K562 (cell line): ENCODE data around the gene FJX1. TPM values are rescaled to one million over a fixed set of nuclear protein-coding genes. Genes with fewer than 3 reads are reported as not detected.

Experiments
- E2F5 ChIP-seq: sonication (generic); formaldehyde crosslinking; IDR thresholded peaks from 2 replicates; pipeline ENCODE4 v1.8.0; 2022; ENCODE audit warnings: mild to moderate bottlenecking, missing genetic modification reagents
- ESRRB ChIP-seq: fragments of 250-450 bp; sonication (Bioruptor Pico); IDR thresholded peaks from 2 replicates; pipeline ENCODE4 v1.5.0; 2020; ENCODE audit warnings: mild to moderate bottlenecking, moderate library complexity, borderline replicate concordance
- ETV1 ChIP-seq: fragments of 450-650 bp; conservative IDR thresholded peaks from 2 replicates; pipeline ENCODE4 v1.6.1; 2016; ENCODE audit warnings: missing genetic modification characterization, control low read depth, low read depth, missing compliant biosample characterization
- ETV6 ChIP-seq, 3 experiments: fragments of 150-350 bp in 1 of 3; sonication (generic) in 1 of 3; formaldehyde crosslinking in 1 of 3; IDR thresholded peaks; 2 replicates each; pipeline versions ENCODE4 v1.6.1 to v1.8.0; 2014 to 2022; ENCODE audit warnings: borderline replicate concordance in 2 of 3, low read depth in 2 of 3, antibody characterized with exemption in 1 of 3, low read length in 1 of 3, mild to moderate bottlenecking in 1 of 3, missing genetic modification reagents in 1 of 3
- FOXA3 ChIP-seq, 2 experiments: fragments of 450-650 bp in 1 of 2; sonication (generic) in 1 of 2; formaldehyde crosslinking; IDR thresholded peaks in 1 of 2; conservative IDR thresholded peaks in 1 of 2; 2 replicates each; pipeline versions ENCODE4 v1.4.0 to v1.8.0; 2020 to 2022; ENCODE audit warnings: mild to moderate bottlenecking in 2 of 2, missing genetic modification reagents in 1 of 2
- GABPA ChIP-seq: fragments of 200-800 bp; sonication (Bioruptor generic); conservative IDR thresholded peaks from 2 replicates; pipeline ENCODE4 v1.6.1; 2016; ENCODE audit warnings: low read depth, missing genetic modification characterization, missing compliant biosample characterization
- MITF ChIP-seq: IDR thresholded peaks from 2 replicates; pipeline ENCODE4 v1.6.1; 2014; ENCODE audit warnings: antibody characterized with exemption
- NR2F6 ChIP-seq: fragments of 450-650 bp; formaldehyde crosslinking; IDR thresholded peaks from 2 replicates; pipeline ENCODE4 v1.4.0; 2020; ENCODE audit warnings: mild to moderate bottlenecking
- RNF219 ChIP-seq: fragments of 250-450 bp; sonication (Bioruptor Pico); IDR thresholded peaks from 2 replicates; pipeline ENCODE4 v1.5.0; 2022; ENCODE audit warnings: mild to moderate bottlenecking
- SRSF3 ChIP-seq: fragments of 200-400 bp; formaldehyde crosslinking; IDR thresholded peaks from 2 replicates; pipeline ENCODE4 v1.6.1; 2016; ENCODE audit warnings: mild to moderate bottlenecking, low read length, moderate library complexity; ENCODE audit not compliant: insufficient read depth
- STAT5B ChIP-seq: fragments of 250-450 bp; sonication (Bioruptor Pico); IDR thresholded peaks from 2 replicates; pipeline ENCODE4 v1.8.0; 2021; ENCODE audit warnings: mild to moderate bottlenecking, inconsistent platforms
- WHSC1 ChIP-seq: IDR thresholded peaks from one replicate; pipeline ENCODE4 v1.6.1; 2012; ENCODE audit warnings: low read length, control low read depth, inconsistent platforms
- ZFX ChIP-seq: sonication (generic); formaldehyde crosslinking; IDR thresholded peaks from 2 replicates; pipeline ENCODE4 v1.8.0; 2022; ENCODE audit warnings: mild to moderate bottlenecking, missing genetic modification reagents, moderate library complexity
- ZNF766 ChIP-seq: fragments of 200-800 bp; sonication (Bioruptor generic); conservative IDR thresholded peaks from 2 replicates; pipeline ENCODE4 v1.6.1; 2016; ENCODE audit warnings: missing genetic modification characterization, missing compliant biosample characterization
- polyA plus RNA-seq, 8 experiments: library from polyadenylated mRNA; depleted of rRNA in 4 of 8; stranded (reverse) in 5 of 8; unstranded in 3 of 8; fragments of >200 nt; fragmentation: Nextera tagmentation in 2 of 8; fragmentation: Illumina TruSeq in 1 of 8; extraction: Ambion mirVana in 2 of 8; extraction: Trizol in 1 of 8; gene quantifications; 2 replicates each; pipeline versions ENCODE4 v1.2.1 to v1.2.3, GENCODE V29; 2011 to 2014; ENCODE audit warnings: inconsistent platforms in 1 of 8, missing spikeins in 1 of 8
- total RNA-seq, 7 experiments: library from RNA; depleted of rRNA in 6 of 7; stranded (reverse); fragments of >200 nt in 6 of 7; fragmentation: Illumina TruSeq in 2 of 7; extraction: Trizol in 2 of 7; gene quantifications; 2 replicates each; pipeline versions ENCODE4 v1.2.1 to v1.2.3, GENCODE V29; 2011 to 2021; ENCODE audit warnings: low replicate concordance in 1 of 7
- TF ChIP-seq, protein P1 (sequence below): fragments of 450-650 bp; IDR thresholded peaks from 2 replicates; pipeline ENCODE4 v1.6.1; 2016; ENCODE audit warnings: low read depth, mild to moderate bottlenecking, moderate library complexity
- TF ChIP-seq, protein P2 (sequence below): fragments of 200-800 bp; sonication (Bioruptor generic); IDR thresholded peaks from 2 replicates; pipeline ENCODE4 v1.6.1; 2017; ENCODE audit warnings: missing genetic modification characterization, missing compliant biosample characterization

FJX1 gene
- total and polyA plus RNA-seq, 9 of the 15 experiments (the other 6 are each of a cell fraction or from before 2014, with no cell fraction given) = 0.10 to 2.7 (median 0.72) TPM

- TF ChIP-seq E2F5 (CRISPR knock-in tag) (peak; percentile 98; the same call in 1 of the 2 replicates), FOXA3 (CRISPR knock-in tag; conservative IDR thresholded peaks at IDR 0.05 in 1 of 2, IDR thresholded peaks at IDR 0.05 in 1 of 2) (peak in 1 of 2 experiments; percentile 90; a peak in 2 of 4 replicates), ESRRB (CRISPR knock-in tag) (no peak), WHSC1 (no peak), STAT5B (CRISPR knock-in tag) (no peak), SRSF3 (no peak), RNF219 (no peak), MITF (no peak), ETV6 (IDR thresholded peaks at IDR 0.05; ENCODE audit: borderline replicate concordance in 1 of 2, low read depth in 2 of 2, low read length in 1 of 2) (peak; percentile 45 to 77; a peak in 3 of 4 replicates), ETV6 (CRISPR knock-in tag; IDR thresholded peaks at IDR 0.05; ENCODE audit: borderline replicate concordance) (peak; percentile 98), ZNF766 (CRISPR knock-in tag) (0 out of 2 replicates have a peak, but pooled peaks have one; percentile 24), NR2F6 (CRISPR knock-in tag) (no peak), GABPA (tag) (peak; percentile 98), ZFX (peak; percentile 98), ETV1 (tag) (peak; percentile 56)
- TF ChIP-seq, protein P1, sequence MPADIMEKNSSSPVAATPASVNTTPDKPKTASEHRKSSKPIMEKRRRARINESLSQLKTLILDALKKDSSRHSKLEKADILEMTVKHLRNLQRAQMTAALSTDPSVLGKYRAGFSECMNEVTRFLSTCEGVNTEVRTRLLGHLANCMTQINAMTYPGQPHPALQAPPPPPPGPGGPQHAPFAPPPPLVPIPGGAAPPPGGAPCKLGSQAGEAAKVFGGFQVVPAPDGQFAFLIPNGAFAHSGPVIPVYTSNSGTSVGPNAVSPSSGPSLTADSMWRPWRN = 0 out of 2 replicates have a peak, but pooled peaks have one; percentile 43
- TF ChIP-seq, protein P2, sequence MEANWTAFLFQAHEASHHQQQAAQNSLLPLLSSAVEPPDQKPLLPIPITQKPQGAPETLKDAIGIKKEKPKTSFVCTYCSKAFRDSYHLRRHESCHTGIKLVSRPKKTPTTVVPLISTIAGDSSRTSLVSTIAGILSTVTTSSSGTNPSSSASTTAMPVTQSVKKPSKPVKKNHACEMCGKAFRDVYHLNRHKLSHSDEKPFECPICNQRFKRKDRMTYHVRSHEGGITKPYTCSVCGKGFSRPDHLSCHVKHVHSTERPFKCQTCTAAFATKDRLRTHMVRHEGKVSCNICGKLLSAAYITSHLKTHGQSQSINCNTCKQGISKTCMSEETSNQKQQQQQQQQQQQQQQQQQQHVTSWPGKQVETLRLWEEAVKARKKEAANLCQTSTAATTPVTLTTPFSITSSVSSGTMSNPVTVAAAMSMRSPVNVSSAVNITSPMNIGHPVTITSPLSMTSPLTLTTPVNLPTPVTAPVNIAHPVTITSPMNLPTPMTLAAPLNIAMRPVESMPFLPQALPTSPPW = peak; percentile 91
Observed at GRCh38 chr11:35662649-35663407, 44.6 kb downstream of the FJX1 start, which contains the start of gene TRIM44 (continued).
